C4-2B (cell line): ENCODE measurements around the gene CAMK4.

Experiments used
- H3K27ac ChIP-seq: fragments of 450-650 bp; 2 replicates; pipeline ENCODE4 v1.5.1; 2017
- ZFX ChIP-seq: fragments of 450-650 bp; IDR thresholded peaks from 2 replicates; pipeline ENCODE4 v1.6.1; 2017
- TF ChIP-seq, protein P1 (sequence below): fragments of 450-650 bp; conservative IDR thresholded peaks from 2 replicates; pipeline ENCODE4 v1.5.1; 2017; ENCODE audit warnings: mild to moderate bottlenecking

Gene CAMK4

DNA sequence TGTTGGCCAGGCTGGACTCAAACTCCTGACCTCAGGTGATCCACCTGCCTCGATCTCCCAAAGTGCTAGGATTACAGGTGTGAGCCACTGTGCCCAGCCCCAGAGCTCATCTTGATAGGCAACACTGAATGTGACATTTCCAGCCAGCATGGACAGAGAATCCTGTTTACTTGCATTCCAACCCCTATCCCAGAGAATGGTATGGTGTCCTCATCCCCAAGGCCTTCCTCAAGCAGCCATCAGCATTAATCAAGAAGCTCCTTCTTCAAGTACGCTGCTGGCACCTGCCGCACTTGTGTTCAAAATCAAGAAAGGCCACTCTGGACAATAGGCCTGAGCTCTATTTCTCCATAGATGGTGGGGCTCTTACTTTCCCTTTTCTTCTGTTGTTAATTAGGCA, 247.9 kb downstream of the CAMK4 start:
- no peak overlapping the region for H3K27ac ChIP-seq
- TF ChIP-seq, protein P1, sequence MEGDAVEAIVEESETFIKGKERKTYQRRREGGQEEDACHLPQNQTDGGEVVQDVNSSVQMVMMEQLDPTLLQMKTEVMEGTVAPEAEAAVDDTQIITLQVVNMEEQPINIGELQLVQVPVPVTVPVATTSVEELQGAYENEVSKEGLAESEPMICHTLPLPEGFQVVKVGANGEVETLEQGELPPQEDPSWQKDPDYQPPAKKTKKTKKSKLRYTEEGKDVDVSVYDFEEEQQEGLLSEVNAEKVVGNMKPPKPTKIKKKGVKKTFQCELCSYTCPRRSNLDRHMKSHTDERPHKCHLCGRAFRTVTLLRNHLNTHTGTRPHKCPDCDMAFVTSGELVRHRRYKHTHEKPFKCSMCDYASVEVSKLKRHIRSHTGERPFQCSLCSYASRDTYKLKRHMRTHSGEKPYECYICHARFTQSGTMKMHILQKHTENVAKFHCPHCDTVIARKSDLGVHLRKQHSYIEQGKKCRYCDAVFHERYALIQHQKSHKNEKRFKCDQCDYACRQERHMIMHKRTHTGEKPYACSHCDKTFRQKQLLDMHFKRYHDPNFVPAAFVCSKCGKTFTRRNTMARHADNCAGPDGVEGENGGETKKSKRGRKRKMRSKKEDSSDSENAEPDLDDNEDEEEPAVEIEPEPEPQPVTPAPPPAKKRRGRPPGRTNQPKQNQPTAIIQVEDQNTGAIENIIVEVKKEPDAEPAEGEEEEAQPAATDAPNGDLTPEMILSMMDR: no peak
- no peak for TF ChIP-seq ZFX

DNA sequence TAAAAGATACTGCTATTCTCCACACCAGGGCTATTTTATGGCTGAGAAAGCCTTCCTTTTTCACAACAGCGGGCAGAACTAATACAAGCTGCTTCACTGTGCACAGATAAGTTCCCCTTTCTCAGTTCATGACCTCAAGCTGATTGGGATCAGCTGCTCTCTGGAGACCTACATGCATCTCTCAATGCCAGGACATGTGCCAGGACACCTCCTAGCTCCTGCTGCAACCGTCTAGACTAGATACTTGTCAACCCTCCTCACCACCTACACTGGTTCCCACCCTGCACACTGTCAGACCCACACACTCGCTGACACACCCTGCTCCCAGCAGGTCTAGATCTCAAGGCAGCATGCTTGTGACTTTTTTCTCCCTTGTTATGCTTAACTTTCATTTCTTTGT, 248.4 kb downstream of the CAMK4 start:
- no peak overlapping the region for H3K27ac ChIP-seq
- TF ChIP-seq, protein P1: no peak
- TF ChIP-seq ZFX: no peak

DNA sequence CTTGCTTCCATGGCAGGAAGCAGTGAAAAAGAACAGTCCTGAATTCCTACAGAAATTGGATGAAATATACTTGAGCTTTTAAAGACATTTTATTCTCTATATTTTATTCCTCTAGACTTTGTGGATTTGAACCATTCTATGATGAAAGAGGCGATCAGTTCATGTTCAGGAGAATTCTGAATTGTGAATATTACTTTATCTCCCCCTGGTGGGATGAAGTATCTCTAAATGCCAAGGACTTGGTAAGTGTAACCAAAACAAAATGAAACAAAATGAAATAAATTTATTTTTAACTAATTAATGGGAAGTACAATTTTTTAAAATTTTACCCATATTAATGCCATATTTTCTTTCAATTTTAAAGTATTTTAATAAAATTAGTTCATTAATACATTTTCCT, 254.1 kb downstream of the CAMK4 start:
- no peak overlapping the region for H3K27ac ChIP-seq
- TF ChIP-seq, protein P1: peak; percentile 14; the same call in 1 of the 2 replicates
- no peak for TF ChIP-seq ZFX

DNA sequence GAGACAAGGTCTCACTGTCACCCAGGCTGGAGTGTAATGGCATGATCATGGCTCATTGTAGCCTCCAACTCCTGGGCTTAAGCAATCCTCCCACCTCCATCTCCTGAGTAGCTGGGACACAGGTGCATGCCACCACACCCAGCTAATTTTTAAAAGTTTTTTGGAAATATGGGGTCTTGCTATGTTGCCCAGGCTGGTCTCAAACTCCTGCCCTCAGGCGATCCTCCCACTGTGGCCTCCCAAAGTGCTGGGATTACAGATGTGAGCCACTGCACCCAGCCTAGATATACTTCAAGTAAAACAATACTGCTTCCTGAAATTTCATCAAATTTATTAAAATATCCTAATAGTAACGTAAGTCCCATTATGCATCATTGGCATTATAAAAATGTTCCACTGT, 254.7 kb downstream of the CAMK4 start:
- TF ChIP-seq, protein P1: no peak
- TF ChIP-seq ZFX: no peak

DNA sequence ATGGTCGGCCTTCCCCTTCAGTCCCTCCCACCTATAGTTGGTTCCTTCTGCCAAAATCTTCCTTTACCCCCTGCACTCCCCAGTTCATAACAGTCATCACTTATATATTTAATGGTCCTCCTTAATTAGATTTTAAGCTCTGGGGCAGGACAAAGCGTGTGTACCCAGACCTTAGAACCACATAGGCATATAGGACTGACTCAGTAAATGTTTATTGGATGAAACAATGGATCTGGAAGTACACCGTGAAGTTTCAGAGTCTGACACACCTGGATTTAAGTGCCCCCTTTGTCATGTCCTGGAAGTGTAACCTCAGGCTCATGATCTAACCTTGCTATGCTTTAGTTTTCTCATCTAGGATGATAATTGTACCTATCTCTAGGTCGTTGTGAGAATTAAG, 256.2 kb downstream of the CAMK4 start:
- H3K27ac ChIP-seq: no peak overlapping the region
- TF ChIP-seq ZFX: no peak
- TF ChIP-seq, protein P1: no peak

More for the DNA sequence above, 254.7 kb downstream of the CAMK4 start:
- H3K27ac ChIP-seq: no peak overlapping the region

DNA sequence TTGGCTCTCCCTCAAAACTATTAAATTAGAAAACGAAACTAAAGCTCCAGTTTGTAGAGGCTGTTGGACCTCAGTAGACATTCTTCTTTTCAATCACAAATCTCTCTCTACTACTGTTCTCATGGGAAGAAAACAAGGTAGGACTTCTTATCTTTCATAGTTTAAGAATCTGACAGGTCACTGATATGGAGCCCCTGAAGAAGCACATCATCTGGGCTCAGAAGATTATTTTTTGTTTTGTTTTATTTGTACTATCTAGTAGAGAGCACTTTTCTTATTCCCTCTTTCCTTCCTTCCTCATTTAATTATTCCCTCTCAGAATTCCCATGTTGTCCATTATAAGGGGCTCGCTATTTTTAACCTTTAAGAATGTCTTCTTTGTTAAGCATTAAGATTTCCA, 261.9 kb downstream of the CAMK4 start:
- no peak for TF ChIP-seq ZFX
- TF ChIP-seq, protein P1: no peak
- no peak overlapping the region for H3K27ac ChIP-seq

DNA sequence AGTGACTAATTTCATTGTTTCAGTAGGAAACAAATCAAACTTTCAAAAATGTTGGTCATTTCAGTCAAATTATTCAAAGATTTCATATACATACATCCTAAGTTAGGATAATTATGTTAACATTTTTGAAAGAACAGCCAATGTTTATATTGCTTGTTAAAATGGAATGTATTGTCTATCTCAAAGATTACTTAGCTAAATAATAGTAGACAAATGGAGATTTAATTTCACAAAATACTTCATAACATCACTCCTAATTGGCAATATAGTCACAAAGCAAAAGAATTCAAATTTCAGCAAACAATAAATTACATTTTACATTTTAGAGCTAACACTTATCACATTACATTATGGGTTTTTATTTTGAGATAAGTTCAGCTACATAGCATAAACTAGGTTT, 262.7 kb downstream of the CAMK4 start:
- no peak overlapping the region for H3K27ac ChIP-seq
- TF ChIP-seq, protein P1: no peak
- TF ChIP-seq ZFX: no peak
